GM08714 (cell line): ENCODE data around the gene TLN1.
A peak's percentile ranks its signal among the peaks of the same experiment; 100 is the strongest.

Experiments used
- H3K4me3 ChIP-seq: fragments of 200-500 bp; sonication (Bioruptor generic); 2 replicates; pipeline ENCODE4 v1.5.1; 2014; ENCODE audit warnings: mild to moderate bottlenecking, low read length, inconsistent platforms
- ZNF274 ChIP-seq: IDR thresholded peaks from 2 replicates; pipeline ENCODE4 v1.6.1; 2012; ENCODE audit warnings: mild to moderate bottlenecking, low read depth, low read length

TLN1 gene

GRCh38 chr9:35746583-35746982 is 14.6 kb upstream of the TLN1 start:
- no peak for TF ChIP-seq ZNF274

GRCh38 chr9:35745569-35745968 is 13.6 kb upstream of the TLN1 start:
- no peak overlapping the region for H3K4me3 ChIP-seq
- TF ChIP-seq ZNF274 = no peak

More at GRCh38 chr9:35746583-35746982, 14.6 kb upstream of the TLN1 start:
- peak overlapping the region; percentile 80 for H3K4me3 ChIP-seq

GRCh38 chr9:35743880-35744518 is 12.0 kb upstream of the TLN1 start:
- no peak for TF ChIP-seq ZNF274

GRCh38 chr9:35743452-35743851 is 11.5 kb upstream of the TLN1 start:
- no peak for TF ChIP-seq ZNF274
- no peak overlapping the region for H3K4me3 ChIP-seq

More at GRCh38 chr9:35743880-35744518, 12.0 kb upstream of the TLN1 start:
- H3K4me3 ChIP-seq = no peak overlapping the region

GRCh38 chr9:35741740-35742139 is 9.7 kb upstream of the TLN1 start:
- H3K4me3 ChIP-seq = no peak overlapping the region
- no peak for TF ChIP-seq ZNF274

- no peak for TF ChIP-seq ZNF274
- no peak overlapping the region for H3K4me3 ChIP-seq
These were observed 8.2 kb upstream of the TLN1 start for GRCh38 chr9:35740243-35740642.

- TF ChIP-seq ZNF274 = no peak
- no peak overlapping the region for H3K4me3 ChIP-seq
These were observed 6.9 kb upstream of the TLN1 start for GRCh38 chr9:35738924-35739323.

- H3K4me3 ChIP-seq = no peak overlapping the region
- TF ChIP-seq ZNF274 = no peak
These were observed 6.2 kb upstream of the TLN1 start for GRCh38 chr9:35738186-35738585.

GRCh38 chr9:35737143-35737542 is 5.1 kb upstream of the TLN1 start:
- TF ChIP-seq ZNF274 = no peak

GRCh38 chr9:35736201-35736633 is 4.2 kb upstream of the TLN1 start:
- no peak overlapping the region for H3K4me3 ChIP-seq
- TF ChIP-seq ZNF274 = no peak

More at GRCh38 chr9:35737143-35737542, 5.1 kb upstream of the TLN1 start:
- no peak overlapping the region for H3K4me3 ChIP-seq

GRCh38 chr9:35734096-35734495 is 2.1 kb upstream of the TLN1 start:
- no peak for TF ChIP-seq ZNF274
- H3K4me3 ChIP-seq = no peak overlapping the region

GRCh38 chr9:35732800-35733541 is 976 bp upstream of the TLN1 start:
- peak overlapping the region; percentile 76 for H3K4me3 ChIP-seq
- no peak for TF ChIP-seq ZNF274

- H3K4me3 ChIP-seq = peak overlapping the region; percentile 83
- no peak for TF ChIP-seq ZNF274
These were observed 395 bp downstream of the TLN1 start for GRCh38 chr9:35731415-35732184.

GRCh38 chr9:35730486-35730854 is 1.5 kb downstream of the TLN1 start:
- no peak for TF ChIP-seq ZNF274
- H3K4me3 ChIP-seq = peak overlapping the region; percentile 83
